MM.1S (cell line): Measurements from ENCODE around the gene RASD2.
"Not testable (repeated sequence)": the region's sequence is repeated elsewhere in the genome, so short reads cannot be mapped to it uniquely, and the experiment has no call there.

Experiments used
- EZH2 ChIP-seq: fragments of 300-600 bp; sonication (generic); optimal IDR thresholded peaks from 2 replicates; pipeline ENCODE3; 2017; ENCODE audit warnings: low read depth, mild to moderate bottlenecking, antibody characterized with exemption, low read length, mixed read lengths
- TF ChIP-seq, protein P1 (sequence below): fragments of 300-600 bp; sonication (generic); IDR thresholded peaks from 2 replicates; pipeline ENCODE4 v1.5.1; 2016; ENCODE audit warnings: antibody characterized with exemption, low read length, mixed read lengths

DNA sequence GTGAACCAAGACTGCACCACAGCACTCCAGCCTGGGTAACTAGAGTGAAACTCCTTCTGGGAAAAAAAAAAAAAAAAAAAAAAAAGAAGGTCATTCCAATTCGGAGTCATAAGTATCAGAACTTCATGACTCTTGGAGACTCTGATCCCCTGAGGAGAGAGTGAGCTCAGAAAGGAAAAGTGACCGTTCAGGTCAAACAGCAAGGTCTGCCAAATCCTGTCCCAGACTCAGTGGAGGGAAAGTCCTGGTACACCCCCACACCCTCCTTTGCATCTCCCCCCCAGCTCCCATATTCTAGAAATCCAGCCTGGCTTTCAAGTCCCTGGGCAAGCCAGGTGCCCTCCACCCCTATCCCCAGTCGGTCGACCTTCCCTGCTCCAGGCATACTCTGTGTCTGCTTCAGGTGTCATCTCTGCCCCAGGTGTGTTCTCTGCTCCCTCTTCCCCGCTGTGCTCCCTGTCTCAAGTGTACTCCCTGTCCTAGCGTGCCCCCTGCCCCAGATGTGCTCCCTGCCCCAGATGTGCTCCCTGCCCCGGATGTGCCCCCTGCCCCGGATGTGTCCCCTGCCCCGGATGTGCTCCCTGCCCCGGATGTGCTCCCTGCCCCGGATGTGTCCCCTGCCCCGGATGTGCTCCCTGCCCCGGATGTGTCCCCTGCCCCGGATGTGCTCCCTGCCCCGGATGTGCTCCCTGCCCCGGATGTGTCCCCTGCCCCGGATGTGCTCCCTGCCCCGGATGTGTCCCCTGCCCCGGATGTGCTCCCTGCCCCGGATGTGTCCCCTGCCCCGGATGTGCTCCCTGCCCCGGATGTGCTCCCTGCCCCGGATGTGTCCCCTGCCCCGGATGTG is 49.3 kb upstream of the RASD2 start:
- TF ChIP-seq, protein P1, sequence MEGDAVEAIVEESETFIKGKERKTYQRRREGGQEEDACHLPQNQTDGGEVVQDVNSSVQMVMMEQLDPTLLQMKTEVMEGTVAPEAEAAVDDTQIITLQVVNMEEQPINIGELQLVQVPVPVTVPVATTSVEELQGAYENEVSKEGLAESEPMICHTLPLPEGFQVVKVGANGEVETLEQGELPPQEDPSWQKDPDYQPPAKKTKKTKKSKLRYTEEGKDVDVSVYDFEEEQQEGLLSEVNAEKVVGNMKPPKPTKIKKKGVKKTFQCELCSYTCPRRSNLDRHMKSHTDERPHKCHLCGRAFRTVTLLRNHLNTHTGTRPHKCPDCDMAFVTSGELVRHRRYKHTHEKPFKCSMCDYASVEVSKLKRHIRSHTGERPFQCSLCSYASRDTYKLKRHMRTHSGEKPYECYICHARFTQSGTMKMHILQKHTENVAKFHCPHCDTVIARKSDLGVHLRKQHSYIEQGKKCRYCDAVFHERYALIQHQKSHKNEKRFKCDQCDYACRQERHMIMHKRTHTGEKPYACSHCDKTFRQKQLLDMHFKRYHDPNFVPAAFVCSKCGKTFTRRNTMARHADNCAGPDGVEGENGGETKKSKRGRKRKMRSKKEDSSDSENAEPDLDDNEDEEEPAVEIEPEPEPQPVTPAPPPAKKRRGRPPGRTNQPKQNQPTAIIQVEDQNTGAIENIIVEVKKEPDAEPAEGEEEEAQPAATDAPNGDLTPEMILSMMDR: not testable (repeated sequence)
- TF ChIP-seq EZH2: not testable (repeated sequence)
